ACHN (cell line): ENCODE results near the gene KCNS3.

Experiments
- DNase-seq: peaks from one replicate; pipeline ENCODE4 v3.0.0-alpha.2; 2015
- in situ Hi-C: cut with HindIII; loops from 2 replicates; pipeline ENCODE4 v1.10.0; 2017; ENCODE audit warnings: low sequenced_read_pairs, low pct_ligation_motif_present, low pct_unique_long_range_greater_than_20kb

KCNS3 gene

GRCh38 chr2:17971531-17972125 is 93.2 kb downstream of the KCNS3 start:
- in situ Hi-C loops = no loop called here
- no peak for DNase-seq

- DNase-seq = no peak
- in situ Hi-C loops = no loop called here
These were observed 94.5 kb downstream of the KCNS3 start for GRCh38 chr2:17972991-17973390.

- in situ Hi-C loops = no loop called here
These were observed 96.9 kb downstream of the KCNS3 start for GRCh38 chr2:17975401-17975800.

GRCh38 chr2:17976871-17977746 is 98.6 kb downstream of the KCNS3 start:
- DNase-seq = peak; percentile 98
- in situ Hi-C loops = no loop called here

More at GRCh38 chr2:17975401-17975800, 96.9 kb downstream of the KCNS3 start:
- no peak for DNase-seq

- DNase-seq = no peak
- in situ Hi-C loops = no loop called here
These were observed 101.2 kb downstream of the KCNS3 start for GRCh38 chr2:17979707-17980106.

- no peak for DNase-seq
- in situ Hi-C loops = no loop called here
These were observed 103.5 kb downstream of the KCNS3 start for GRCh38 chr2:17981936-17982335.
